Uterus (tissue), 2 donors: ENCODE measurements around the gene SLC25A21.

Experiments
- CTCF ChIP-seq, 4 experiments: fragments of 200-600 bp in 2 of 4; fragments of 450-650 bp in 2 of 4; sonication (generic) in 2 of 4; IDR thresholded peaks; one replicate each; pipeline ENCODE4 v1.5.1; 2016 to 2019; ENCODE audit warnings: antibody characterized with exemption in 4 of 4, mild to moderate bottlenecking in 2 of 4, moderate library complexity in 1 of 4
- POLR2A ChIP-seq, 2 donors: fragments of 450-650 bp; IDR thresholded peaks; one replicate each; pipeline ENCODE4 v1.6.1; 2016; ENCODE audit warnings: antibody characterized with exemption in 2 of 2, mild to moderate bottlenecking in 1 of 2, moderate library complexity in 1 of 2

DNA sequence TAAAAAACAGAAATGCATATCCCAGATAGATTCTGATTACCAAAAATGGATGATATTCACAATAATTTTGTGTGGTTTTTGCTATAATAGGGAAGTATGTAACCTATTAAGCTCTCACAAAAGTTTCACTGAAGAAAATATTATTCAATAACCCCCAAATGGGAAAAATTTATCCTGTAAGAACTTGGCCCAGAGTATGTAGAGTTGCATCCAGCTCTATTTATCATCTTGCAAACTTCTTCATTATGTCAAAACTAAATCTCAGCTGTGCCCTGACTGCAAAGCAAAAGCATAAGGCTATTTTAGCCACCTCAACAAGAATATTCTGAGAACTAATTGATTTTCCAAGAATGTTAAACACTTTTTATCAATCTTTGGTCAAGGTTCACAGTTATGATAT lies 311.6 kb downstream of the SLC25A21 start:
- TF ChIP-seq CTCF (IDR thresholded peaks at IDR 0.05): no peak
- no peak for TF ChIP-seq POLR2A (IDR thresholded peaks at IDR 0.05)
